Sciatic nerve (tissue), 2 donors: ENCODE measurements around the gene SLC34A1. TPM values are rescaled to one million over a fixed set of nuclear protein-coding genes. Genes with fewer than 3 reads are reported as not detected.
"Not testable (repeated sequence)": the region's sequence is repeated elsewhere in the genome, so short reads cannot be mapped to it uniquely, and the experiment has no call there.

Experiments used
- ATAC-seq: fragments of 200-7000 bp; cut with Tn5 transposase; one replicate; pipeline ENCODE4 v1.9.1; 2020; ENCODE audit warnings: mild to moderate bottlenecking, moderate library complexity
- DNase-seq: peaks from one replicate; pipeline ENCODE4 v3.0.0-alpha.2; 2020; ENCODE audit warnings: low spot score
- intact Hi-C: fragments of 100-400 bp; cut with DNase I; formaldehyde crosslinking; loops from one replicate; pipeline ENCODE4 v1.14.2; 2022
- total RNA-seq: library from RNA; stranded (reverse); fragmentation: NEBNext Ultra II Directional; extraction: Animal tissue kit (Norgen Biotek cat#: 25700); gene quantifications from one replicate; pipeline ENCODE4 v1.2.1, GENCODE V29; 2021
- donor health status: DM: no; HTN: no; CAD: no.
- donor health status: DM: no; HTN: no; CAD: no.

The SLC34A1 gene, protein sequence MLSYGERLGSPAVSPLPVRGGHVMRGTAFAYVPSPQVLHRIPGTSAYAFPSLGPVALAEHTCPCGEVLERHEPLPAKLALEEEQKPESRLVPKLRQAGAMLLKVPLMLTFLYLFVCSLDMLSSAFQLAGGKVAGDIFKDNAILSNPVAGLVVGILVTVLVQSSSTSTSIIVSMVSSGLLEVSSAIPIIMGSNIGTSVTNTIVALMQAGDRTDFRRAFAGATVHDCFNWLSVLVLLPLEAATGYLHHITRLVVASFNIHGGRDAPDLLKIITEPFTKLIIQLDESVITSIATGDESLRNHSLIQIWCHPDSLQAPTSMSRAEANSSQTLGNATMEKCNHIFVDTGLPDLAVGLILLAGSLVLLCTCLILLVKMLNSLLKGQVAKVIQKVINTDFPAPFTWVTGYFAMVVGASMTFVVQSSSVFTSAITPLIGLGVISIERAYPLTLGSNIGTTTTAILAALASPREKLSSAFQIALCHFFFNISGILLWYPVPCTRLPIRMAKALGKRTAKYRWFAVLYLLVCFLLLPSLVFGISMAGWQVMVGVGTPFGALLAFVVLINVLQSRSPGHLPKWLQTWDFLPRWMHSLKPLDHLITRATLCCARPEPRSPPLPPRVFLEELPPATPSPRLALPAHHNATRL
- total RNA-seq, result not detected

GRCh38 chr5:177384134-177384533 lies at the start of gene SLC34A1:
TSS of gene SLC34A1 (plus strand) at chr5:177384434. CDS start at chr5:177385742, 1,308 bp downstream.
- intact Hi-C loops, result no loop called here
- no peak for DNase-seq
- ATAC-seq, result no peak

GRCh38 chr5:177334781-177335700 lies 49.2 kb upstream of the SLC34A1 start:
- intact Hi-C loops, result no loop called here
- ATAC-seq (no peak), DNase-seq (no peak)

- intact Hi-C loops, result no loop called here
- no peak for DNase-seq
- no peak for ATAC-seq
These were observed 48.6 kb upstream of the SLC34A1 start for GRCh38 chr5:177335701-177336065.

DNA sequence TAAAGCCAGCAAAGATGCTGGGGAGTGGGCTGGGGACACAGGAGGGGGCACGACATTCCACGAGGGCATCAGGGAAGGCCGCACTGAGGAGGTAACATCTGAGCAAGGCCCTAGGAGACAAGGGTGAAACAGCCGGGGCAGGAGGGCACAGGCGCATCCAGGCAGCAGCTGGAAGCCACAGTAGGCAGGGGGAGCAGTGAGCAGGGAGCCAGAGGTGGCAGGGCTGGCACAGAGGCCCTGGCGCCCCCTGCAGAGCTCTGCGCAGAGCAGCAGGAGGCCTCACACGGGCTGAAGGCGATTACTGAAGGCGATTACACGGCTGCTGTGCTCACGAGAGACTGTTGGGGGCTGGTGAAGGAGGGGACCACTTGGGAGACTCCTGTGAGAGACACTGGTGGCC lies 48.1 kb upstream of the SLC34A1 start:
- ATAC-seq (no peak), DNase-seq (no peak)
- intact Hi-C loops, result no loop called here

DNA sequence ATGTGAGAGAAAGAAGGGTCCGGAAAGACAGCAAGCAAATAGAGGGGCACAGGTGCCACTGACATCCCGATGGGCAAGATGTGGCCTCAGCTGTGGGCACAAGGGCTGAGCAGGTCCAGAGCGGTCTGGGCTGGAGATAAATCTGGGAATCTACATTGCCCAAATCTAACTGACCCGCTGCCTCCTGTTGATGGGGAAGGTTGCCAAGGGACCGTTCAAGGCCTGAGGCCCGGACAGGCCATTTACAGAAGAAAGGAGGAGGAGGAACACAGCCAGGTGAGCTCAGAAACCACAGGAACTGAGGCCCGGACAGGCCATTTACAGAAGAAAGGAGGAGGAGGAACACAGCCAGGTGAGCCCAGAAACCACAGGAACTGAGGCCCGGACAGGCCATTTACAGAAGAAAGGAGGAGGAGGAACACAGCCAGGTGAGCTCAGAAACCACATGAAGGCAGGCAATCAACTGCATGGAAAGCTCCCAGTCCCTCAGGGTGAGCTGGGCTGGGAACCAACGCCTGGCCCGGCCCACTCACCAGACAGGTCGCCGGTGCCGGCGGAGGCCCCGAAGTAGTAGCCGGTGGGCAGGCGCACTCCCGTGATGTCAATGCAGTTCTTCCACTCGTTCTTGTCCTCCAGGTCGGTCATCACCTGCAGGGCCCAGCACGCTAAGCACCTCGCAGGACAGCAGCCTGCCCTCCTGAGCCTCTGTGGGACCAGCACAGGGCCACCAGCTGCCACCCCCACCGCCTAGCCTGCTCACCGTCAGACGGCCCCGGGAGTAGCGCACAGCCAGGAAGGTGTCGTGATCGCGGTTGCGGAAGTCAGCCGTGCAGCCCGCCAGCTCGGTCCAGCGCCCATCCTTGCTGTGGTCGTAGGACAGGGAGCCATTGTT lies 47.4 kb upstream of the SLC34A1 start:
- intact Hi-C loops, result no loop called here
- no peak for ATAC-seq
- no peak for DNase-seq

- no peak for ATAC-seq
- no peak for DNase-seq
- intact Hi-C loops, result no loop called here
These were observed 45.8 kb upstream of the SLC34A1 start for GRCh38 chr5:177338251-177339106.

DNA sequence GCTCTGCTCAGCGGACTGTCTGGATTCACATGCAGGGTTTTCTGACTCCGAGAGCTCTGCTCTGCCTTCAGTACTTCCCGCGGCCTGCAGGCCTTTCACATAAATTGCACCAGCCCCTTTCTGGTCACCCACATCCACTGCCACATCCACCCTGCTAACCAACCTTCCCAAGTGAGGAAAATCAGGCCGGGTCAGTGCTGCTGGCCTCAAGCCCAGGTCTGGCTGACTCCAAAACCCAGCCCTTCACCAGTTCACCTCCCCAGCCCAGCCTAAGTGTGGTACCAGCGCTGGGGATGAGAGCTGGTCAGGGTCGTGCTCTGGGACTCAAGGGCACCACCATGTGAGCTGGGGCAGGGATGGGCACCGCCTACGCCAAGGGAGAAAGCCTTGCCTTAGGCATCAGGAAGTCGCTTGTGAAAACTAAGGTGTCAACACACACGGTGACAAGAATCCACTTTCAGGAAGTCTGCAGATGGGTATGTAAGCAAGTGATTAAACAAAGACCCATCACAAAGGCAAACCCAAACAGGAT lies 45.1 kb upstream of the SLC34A1 start:
- no peak for DNase-seq
- intact Hi-C loops, result no loop called here
- no peak for ATAC-seq

- DNase-seq, ATAC-seq, intact Hi-C loops: not testable (repeated sequence)
These were observed 41.2 kb upstream of the SLC34A1 start for GRCh38 chr5:177343000-177343399.

GRCh38 chr5:177343777-177344176 lies 40.5 kb upstream of the SLC34A1 start:
- ATAC-seq, result no peak
- no peak for DNase-seq
- intact Hi-C loops, result no loop called here

GRCh38 chr5:177344891-177345290 lies 39.3 kb upstream of the SLC34A1 start:
- intact Hi-C loops, result no loop called here
- ATAC-seq (no peak), DNase-seq (no peak)

- no peak for ATAC-seq
- no peak for DNase-seq
- intact Hi-C loops, result no loop called here
These were observed 37.4 kb upstream of the SLC34A1 start for GRCh38 chr5:177346820-177347219.

DNA sequence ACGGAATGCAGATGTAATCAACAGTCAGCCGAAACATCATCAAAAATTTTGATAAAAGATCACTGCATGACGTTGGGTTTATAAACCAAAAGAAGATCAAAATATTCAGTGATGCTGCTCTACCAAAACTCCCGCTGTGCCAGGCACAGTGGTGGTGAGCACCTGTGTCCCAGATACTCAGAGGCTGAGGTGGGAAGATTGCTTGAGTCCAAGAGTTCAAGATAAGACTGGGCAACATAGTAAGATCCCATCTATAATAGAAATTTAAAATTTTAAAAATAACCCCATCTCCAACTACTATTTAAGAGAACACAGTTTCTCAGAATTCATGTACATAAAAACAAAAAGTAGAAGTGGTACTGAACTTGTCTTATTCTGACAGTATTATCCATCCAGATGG lies 36.5 kb upstream of the SLC34A1 start:
- no peak for ATAC-seq
- intact Hi-C loops, result no loop called here

DNA sequence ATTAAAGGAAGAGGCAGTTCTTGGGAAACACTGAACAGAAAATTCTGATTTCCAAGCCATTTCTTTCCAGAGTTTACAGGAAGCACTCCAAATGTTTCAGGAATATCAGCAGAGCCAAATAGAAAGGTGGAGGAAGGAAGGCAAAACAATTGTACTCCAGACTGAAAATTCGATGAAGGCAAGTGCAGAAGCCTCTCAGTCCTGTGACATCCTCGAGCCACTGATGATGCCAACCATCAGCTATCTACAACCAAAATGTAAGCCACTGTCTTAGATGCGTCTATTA lies 34.9 kb upstream of the SLC34A1 start:
- intact Hi-C loops, result no loop called here
- no peak for ATAC-seq

More for the DNA sequence above, 36.5 kb upstream of the SLC34A1 start:
- no peak for DNase-seq

GRCh38 chr5:177349762-177350161 lies 34.5 kb upstream of the SLC34A1 start:
- intact Hi-C loops, result no loop called here

More for the DNA sequence above, 34.9 kb upstream of the SLC34A1 start:
- DNase-seq, result no peak

DNA sequence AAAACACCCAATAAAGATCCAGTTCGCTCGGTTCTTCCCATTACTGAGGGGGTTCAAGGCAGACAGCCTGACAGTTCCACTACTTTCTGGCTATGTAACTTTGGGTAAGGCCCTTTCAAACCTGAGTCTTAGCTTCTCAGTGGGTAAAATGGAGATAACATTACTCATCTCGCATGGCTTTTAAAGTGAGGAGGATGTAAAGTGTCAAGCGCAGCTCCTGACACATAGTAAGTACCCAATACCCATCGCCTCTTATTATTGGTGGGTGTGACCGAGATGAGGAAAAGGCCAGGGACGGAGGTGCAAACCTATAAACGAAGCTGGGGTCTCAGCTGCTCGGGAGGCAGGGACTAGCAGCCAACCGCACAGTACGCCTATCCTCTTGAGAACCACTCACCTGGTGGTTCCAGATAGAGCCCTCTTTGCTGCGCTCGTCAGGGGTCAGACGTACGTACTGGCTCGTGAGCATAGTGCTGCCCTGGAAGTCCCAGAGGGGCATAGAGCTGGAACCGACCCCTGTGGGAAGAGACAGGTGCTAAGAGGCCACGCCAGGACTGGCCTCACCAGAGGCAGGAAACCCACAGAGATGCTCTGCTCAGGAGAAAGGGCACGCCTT lies 33.4 kb upstream of the SLC34A1 start:
- ATAC-seq (peak; percentile 18), DNase-seq (no peak)
- intact Hi-C loops, result no loop called here

More at GRCh38 chr5:177349762-177350161, 34.5 kb upstream of the SLC34A1 start:
- ATAC-seq (no peak), DNase-seq (no peak)

DNA sequence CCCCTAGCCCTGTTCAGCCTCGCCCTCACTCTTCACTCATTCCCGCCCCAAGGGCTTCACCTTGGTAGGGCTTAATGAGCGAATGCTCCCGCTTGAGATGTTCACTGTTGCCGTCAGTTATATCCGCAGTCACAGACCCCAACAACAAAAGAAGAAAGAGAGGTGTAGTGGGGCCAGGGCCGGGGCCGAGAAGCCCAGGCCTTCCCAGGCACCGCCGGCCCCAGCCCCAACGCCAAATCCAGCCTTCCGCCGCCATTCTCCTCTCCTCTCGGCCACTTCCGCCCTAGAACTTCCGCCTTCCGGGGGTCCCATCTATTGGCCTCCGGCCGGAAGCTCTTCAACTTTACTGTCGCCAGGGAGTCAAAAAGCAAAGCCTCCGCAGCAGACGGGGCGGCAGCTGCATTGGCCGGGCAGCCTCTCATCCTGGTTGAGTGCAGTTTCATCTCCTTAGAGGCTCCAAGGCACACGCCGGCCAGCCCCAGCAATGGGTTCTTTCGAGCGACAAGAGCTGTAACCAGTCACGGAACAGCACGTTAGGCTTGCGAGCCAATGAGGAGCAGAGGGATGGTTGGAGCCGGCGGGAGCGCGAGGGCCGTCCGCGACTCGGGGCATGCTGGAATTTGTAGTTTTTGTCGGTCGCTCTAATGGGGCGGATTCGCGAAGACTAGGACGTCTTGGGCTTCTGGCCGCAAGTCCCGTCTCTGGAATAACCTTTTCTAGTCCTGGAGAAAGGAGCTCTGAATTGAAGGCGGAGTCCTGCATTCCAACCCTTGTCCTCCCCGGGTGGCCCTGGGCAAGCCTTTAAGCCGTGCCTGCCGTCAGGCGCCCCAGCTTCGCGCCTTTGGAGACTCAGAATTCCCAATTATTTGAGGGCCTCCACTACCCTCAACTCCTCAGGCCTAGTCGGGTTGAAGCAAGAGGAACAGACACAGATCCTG lies 32.6 kb upstream of the SLC34A1 start, which contains the start of gene LMAN2:
Gene LMAN2, minus strand, starts transcription at position 277 of the 938 bp plus-strand sequence. Its CDS starts 21 bp downstream, at position 256.
- DNase-seq, result peak; percentile 95
- peak; percentile 99 for ATAC-seq
- intact Hi-C loops, result no loop called here
